Esophagus mucosa (tissue), 1 donor: ENCODE results near the gene FAM9A. TPM values are rescaled to one million over a fixed set of nuclear protein-coding genes. Genes with fewer than 3 reads are reported as not detected.

Source experiments
- total RNA-seq: library from RNA; stranded (reverse); gene quantifications from one replicate; pipeline ENCODE4 v1.2.4, GENCODE V29; 2023
- donor health status: DM: yes; HTN: yes; CAD: no.

Gene FAM9A
- total RNA-seq, 1 donor from 2014 or later = not detected

Other genes starting within 250 kb of the FAM9A start
- gene ANOS1, start 69.2 kb downstream of the FAM9A start, total RNA-seq = 1.4 TPM
- not detected for gene FAM9B, start 232.7 kb upstream of the FAM9A start, total RNA-seq